NCI-H1436 treated with DMSO at 0.1 percent for 48 hours (cell line): Measurements from ENCODE around the gene DDTL.

Experiments
- DNase-seq: peaks from one replicate; lab custom pipeline; 2025; lab: John Stamatoyannopoulos, UW

DDTL gene

GRCh38 chr22:24006207-24006913, 39.7 kb downstream of the DDTL start:
- DNase-seq, result no peak

GRCh38 chr22:24006914-24007214, 40.2 kb downstream of the DDTL start:
- no peak for DNase-seq

GRCh38 chr22:24007253-24008021, 40.7 kb downstream of the DDTL start:
- DNase-seq, result no peak

DNA sequence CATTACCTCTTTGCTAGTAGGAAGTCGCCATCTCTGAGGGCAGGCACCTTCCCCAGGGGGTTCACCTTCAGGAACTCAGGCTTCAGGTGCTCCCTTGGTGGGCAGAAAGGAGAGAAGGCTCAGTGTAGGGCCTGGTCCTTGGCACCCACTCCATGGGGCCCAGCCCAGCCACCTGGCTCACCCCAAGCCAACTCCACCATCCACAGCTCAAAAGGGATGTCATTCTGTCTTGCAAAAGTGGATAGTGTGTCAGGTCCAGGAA, 41.3 kb downstream of the DDTL start:
- DNase-seq, result no peak

DNA sequence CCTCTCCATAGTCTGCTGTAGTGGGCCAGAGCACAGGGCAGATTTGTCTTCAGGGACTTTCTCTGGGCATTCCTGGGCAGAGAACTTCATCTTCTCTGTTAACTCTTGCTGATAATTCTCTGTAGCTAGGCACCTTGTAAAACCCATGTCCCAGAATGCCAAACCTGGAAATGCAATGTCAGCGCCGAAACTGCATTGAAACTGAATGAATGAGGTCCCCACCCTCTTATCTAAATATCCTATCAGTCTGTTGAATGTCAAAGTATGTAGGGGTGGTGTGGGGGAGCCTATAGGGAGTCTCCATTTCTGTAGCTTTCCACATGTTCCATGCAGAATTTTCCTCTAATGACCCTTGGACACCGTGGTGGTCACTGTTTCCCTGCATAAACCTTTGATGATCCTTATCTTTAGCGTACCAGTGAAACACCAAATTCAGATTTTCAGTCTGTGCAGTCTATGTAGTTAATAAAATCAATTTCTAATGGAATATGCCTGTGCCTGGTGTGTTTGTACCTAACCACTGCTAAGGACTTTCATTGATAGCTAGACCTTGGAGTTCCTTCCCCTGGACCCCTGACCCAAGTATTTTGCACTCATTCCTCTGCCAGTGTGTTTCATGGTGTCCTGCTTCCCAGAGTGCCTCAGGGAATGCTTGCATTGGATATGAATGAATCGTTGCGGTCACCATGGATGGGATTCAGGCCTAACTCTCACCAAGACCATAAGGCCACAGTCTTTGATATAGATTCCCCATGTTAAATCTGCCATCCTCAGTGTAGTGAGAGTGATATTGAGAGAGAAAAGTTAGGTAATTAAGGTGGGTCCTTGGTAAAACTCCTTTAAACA, 41.9 kb downstream of the DDTL start:
- DNase-seq, result no peak

GRCh38 chr22:24009227-24010017, 42.7 kb downstream of the DDTL start:
- DNase-seq, result no peak

DNA sequence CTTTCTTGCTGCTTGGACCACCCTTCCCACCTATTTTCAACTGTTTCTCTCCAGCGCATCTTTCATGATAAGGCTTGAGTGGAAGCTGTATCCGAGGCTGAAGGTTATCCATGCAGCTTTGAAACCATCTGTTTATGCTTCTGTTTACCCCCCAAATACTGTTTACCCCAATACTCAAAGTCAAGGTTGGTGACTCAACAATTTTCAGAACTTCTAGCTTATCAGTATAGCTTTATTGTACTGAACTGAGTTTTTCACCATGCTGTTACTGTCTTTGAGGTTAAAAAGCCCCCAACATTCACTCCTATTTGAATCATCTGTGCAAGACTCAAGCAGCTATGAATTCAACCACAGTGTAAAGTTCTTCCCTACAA, 43.3 kb downstream of the DDTL start:
- DNase-seq, result no peak

DNA sequence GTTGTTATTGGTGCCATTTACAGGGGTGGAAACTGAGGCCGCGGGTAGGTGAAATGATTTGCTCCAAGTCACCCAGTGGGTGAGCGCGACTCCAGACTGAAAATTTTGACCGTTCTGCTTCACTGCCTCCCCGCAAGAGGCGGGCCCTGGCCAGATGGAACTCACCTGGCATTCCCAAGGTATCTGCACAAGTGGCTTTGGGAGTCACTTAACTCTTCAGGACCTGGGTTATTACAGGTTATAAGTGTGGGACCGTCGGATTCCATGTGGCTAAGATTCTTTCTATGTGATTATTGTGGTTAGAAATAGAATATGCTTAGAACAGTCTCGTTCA, 45.0 kb downstream of the DDTL start:
- no peak for DNase-seq

GRCh38 chr22:24016156-24016555, 49.5 kb downstream of the DDTL start:
- no peak for DNase-seq

DNA sequence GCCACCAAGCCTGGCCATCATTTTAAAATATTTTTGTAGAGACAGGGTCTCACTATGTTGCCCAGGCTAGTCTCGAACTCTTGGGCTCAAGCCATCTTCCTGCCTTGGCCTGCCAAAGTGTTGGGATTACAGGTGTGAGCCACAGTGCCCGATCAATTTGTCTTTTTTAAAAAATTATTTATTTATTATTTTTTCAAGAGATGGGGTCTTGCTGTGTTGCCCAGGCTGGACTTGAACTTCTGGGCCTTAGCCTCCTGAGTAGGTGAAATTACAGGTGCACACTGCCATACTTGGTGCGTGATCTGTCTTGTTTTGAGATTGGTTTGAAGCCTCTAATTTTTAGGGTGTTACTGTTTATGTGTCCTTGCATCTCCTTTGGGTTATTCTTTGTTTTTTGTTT, 54.6 kb downstream of the DDTL start:
- DNase-seq, result no peak
